Measurements from ENCODE around the gene GGCT.
A peak's percentile ranks its signal among the peaks of the same experiment; 100 is the strongest.
"Not testable (repeated sequence)": the region's sequence is repeated elsewhere in the genome, so short reads cannot be mapped to it uniquely, and the experiment has no call there.

Gene GGCT

DNA sequence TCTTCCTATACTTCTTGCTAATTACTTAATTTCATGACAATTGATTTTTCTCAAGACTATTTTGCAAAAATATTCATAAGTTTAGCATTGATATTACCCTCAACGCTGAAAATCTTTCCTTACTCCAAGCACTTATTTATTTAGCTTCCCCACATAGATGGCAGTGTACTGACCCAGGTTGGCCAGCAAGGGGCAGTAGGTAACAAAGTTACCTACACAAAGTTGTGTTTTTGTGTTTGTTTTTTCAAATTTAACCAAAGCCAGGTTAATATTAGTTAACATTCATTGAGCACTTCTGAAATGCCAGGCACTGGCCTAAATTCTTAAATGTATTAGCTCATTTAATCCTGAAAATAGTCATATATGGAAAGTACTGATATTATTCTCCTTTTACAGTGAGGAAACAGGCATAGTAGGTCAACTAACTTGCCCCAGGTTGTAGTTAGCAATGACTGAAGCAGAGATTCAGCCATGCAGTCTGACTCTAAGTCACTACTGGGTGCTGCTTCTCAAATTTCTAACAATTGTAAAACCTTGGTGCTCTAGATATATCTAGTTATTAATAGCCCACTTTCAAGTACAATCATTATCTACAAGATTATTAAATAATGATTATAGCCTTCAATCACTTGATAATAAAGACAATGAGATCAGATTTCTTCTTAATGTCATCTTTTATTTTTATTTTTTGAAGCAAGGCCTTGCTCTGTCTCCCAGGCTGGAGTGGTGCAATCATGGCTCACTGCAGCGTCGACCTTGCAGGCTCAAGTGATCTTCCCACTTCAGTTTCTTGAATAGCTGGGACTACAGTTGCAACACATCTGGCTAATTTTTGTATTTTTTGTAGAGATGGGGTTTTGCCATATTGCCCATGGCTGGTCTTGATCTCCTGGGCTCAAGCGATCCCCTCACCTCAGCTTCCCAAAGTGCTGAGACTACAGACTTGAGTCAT lies 5.8 kb upstream of the GGCT start:
- no peak for DNase-seq (ENCODE audit: low read depth)
- no peak overlapping the region for H3K4me3 ChIP-seq (ENCODE audit: low read depth, low read length)
- TF ChIP-seq, protein P1, sequence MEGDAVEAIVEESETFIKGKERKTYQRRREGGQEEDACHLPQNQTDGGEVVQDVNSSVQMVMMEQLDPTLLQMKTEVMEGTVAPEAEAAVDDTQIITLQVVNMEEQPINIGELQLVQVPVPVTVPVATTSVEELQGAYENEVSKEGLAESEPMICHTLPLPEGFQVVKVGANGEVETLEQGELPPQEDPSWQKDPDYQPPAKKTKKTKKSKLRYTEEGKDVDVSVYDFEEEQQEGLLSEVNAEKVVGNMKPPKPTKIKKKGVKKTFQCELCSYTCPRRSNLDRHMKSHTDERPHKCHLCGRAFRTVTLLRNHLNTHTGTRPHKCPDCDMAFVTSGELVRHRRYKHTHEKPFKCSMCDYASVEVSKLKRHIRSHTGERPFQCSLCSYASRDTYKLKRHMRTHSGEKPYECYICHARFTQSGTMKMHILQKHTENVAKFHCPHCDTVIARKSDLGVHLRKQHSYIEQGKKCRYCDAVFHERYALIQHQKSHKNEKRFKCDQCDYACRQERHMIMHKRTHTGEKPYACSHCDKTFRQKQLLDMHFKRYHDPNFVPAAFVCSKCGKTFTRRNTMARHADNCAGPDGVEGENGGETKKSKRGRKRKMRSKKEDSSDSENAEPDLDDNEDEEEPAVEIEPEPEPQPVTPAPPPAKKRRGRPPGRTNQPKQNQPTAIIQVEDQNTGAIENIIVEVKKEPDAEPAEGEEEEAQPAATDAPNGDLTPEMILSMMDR (IDR thresholded peaks at IDR 0.05; ENCODE audit: low read depth, low read length, missing control alignments) = peak; percentile 68

DNA sequence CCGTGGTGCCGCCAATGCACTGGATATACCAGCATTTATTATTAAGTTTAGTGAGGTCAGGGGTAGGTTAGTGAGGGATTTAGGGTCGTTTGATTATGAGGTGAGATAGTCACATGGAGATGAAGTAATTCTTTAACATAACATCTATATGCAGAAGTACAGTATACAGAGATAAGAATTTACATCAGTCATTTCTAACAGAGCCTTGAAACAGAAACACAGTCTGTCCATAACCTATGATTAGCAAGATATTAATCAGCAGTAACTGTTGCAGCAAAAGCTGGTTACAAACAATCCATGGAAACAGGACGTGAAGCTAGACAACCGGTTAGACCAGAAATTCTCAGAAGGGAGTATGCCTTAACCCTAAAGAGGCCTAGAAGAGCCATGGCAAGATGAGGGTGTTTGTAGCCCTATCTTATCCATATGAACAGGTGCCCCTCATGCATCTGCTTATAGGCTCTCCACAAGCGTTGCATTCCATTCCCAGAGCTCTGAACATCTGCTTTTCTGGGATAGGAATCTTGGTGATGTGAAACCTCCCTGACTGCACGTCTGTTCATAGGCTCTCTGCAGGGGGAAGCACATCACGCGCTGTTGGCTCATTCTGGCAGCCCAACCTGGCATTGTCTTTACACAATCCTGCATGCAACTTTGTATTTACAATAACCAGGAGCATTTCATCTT lies 4.7 kb upstream of the GGCT start:
- not testable (repeated sequence) for H3K4me3 ChIP-seq (ENCODE audit: low read depth, low read length); DNase-seq (ENCODE audit: low read depth)

DNA sequence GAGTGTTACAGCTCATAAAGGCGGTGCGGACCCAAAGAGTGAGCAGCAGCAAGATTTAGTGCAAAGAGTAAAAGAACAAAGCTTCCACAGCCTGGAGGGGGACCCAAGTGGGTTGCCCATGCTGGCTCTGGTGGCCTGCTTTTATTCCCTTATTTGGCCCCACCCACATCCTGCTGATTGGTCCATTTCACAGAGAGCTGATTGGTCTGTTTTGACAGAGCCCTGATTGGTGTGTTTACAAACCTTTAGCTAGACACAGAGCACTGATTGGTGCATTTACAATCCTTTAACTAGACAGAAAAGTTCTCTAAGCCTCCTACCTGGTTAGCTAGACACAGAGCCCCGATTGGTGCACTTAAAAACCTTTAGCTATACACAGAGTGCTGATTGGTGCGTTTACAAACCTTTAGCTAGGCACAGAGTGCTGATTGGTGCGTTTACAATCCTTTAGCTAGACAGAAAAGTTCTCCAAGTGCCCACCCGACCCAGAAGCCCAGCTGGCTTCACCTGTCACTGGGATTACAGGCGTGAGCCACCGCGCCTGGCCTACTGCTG lies 2.8 kb upstream of the GGCT start:
- H3K4me3 ChIP-seq (ENCODE audit: low read depth, low read length); DNase-seq (ENCODE audit: low read depth): not testable (repeated sequence)

DNA sequence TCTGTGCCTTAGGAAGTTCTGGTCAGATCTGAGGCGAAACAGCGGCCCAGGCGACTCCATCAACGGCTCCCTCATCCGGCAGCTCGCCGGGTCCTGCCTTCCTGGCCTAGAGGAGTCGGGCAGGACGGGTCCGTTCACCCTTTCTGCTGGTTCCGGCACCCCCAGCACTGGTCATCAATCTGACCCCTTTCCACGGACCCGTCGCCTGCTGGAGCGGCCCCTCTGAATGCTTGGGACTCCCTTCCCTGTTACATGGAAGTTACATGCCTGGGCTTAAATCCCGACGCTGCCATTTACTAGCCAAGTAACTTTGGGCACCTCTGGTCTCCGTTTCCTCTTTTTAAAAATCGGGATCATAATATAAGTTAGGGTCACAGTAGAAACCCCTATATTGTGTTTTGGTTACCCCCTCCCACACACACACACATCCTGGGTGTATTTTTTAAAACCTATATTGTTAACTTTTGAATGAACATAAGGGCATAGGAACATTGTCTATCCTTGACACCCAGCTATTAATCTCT lies 607 bp upstream of the GGCT start:
- no peak for DNase-seq (ENCODE audit: low read depth)
- H3K4me3 ChIP-seq (ENCODE audit: low read depth, low read length) = peak overlapping the region; percentile 79
- TF ChIP-seq, protein P1 (IDR thresholded peaks at IDR 0.05; ENCODE audit: low read depth, low read length, missing control alignments) = no peak

DNA sequence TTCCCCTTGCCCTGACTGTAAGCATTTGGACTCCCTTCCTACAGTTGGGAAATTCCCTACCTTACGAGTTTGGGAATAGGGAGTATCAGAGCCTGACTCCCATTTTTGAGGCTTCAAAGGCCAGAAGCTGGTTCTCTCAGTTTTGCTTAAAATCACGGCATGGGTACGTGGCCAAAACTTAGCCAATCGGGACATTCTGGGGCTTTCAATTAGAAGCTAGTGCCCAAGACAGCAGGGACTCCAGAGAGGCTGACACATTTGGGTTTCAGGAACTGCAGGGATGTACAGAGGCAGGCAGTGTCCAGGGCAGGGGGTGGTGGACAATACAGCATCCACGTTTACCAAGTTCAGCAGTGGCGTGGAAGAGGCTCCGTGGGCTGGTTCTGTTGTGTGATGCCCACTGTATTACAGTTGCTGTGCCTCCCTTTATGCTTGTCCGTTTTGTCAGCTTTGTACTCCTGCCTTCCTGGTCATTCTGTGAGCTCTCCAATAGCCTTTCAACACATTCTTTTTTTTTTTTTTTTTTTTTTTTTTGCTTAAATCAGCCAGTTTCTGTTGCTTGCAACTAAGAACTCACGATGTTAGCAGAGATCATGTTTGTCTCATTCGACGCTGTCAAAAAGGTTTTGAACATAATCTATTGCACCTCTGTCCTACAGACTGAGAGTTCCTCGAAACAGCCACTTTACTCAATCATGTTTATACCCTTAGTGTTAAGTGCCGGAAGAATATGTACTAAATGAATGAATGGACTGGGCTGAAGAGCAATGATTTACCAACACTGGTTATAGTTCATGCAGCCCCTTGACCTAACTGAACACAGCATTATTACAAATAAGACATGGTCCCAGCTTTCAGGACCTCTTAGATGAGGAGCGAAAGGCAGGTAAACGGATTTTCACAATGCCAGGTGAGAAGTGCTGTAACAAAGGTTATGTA lies 1.1 kb downstream of the GGCT start:
- DNase-seq (ENCODE audit: low read depth) = no peak
- TF ChIP-seq, protein P1 (IDR thresholded peaks at IDR 0.05; ENCODE audit: low read depth, low read length, missing control alignments) = no peak
- H3K4me3 ChIP-seq (ENCODE audit: low read depth, low read length) = peak overlapping the region; percentile 79

DNA sequence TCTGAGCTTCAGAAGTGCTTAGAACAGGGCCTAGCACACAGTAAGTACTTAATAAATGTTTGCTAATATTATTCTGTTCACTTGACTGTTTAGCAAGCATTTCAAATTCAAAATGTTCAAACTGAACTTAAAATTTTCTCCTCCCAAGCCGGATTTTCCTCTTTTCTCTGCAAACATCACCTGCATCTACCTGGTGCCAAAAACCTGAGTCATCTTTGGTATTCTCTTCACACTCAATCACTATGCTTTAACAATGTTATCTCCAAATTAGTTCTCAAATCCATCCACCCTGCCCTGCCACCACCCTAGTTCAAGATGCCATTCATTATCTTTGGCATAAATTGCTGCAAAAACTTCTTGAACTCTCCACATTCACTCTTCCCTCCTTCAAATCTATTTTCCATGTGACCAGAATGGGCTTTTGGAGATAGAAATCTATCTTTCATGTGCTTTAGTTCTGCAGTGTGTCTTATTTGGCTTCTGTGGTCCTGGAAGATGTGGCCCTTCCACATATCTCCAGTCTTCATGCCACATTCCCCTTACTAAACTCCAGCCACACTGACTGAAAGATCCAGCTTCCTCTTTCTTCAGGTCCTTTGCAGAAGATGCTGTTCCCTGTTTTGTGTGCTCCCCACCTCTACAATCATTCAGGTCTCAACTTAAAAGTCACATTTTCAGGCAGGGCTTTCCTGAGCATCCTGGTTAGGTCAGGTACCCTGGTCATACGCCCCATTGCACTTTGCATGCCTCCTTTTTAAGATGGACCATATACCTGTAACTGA lies 2.0 kb downstream of the GGCT start:
- DNase-seq (ENCODE audit: low read depth) = no peak
- no peak overlapping the region; the same call in 1 of the 2 replicates for H3K4me3 ChIP-seq (ENCODE audit: low read depth, low read length)
- TF ChIP-seq, protein P1 (IDR thresholded peaks at IDR 0.05; ENCODE audit: low read depth, low read length, missing control alignments) = no peak

DNA sequence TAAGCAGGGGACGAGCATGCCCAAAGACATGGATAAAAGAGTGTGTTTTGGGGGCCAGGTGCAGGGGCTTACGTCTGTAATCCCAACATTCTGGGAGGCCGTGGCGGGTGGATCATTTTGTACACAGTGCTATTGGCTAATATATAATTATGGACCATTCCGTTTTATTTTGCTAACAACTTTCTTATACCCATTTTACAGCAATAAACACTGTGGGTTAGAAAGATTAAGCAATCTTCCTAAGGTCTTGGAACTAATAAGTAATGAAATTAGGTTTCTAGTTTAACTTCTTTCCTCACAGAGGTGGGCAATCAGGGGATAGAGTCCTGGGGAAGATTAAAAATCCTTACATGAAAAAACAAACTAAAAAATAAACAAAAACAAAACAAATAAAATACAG lies 3.4 kb downstream of the GGCT start:
- TF ChIP-seq, protein P1 (IDR thresholded peaks at IDR 0.05; ENCODE audit: low read depth, low read length, missing control alignments) = no peak
- no peak overlapping the region for H3K4me3 ChIP-seq (ENCODE audit: low read depth, low read length)
- DNase-seq (ENCODE audit: low read depth) = no peak
